Activated T-cell treated with anti-CD3 and anti-CD28 coated beads, Interleukin-2, amount 50 U/mL, for 72 hours (primary cell): ENCODE data around the gene MAP3K6. TPM values are rescaled to one million over a fixed set of nuclear protein-coding genes. Genes with fewer than 3 reads are reported as not detected.

ENCODE experiments used
- ATAC-seq, 2 donors: fragments of 150-1000 bp; cut with Tn5 transposase; replicated peaks in 1 of 2; 2 replicates each; pipeline ENCODE4 v1.10.0; 2021; ENCODE audit warnings: moderate library complexity in 2 of 2, mild to moderate bottlenecking in 1 of 2
- DNase-seq, 2 donors: peaks; one replicate each; pipeline ENCODE4 v3.0.0; 2021 to 2022; ENCODE audit warnings: mixed read lengths in 1 of 2
- H3K27ac Mint-ChIP-seq: one replicate; pipeline ENCODE4 v1.8.0; 2022; ENCODE audit warnings: mild to moderate bottlenecking, moderate library complexity, mixed read lengths
- H3K27me3 Mint-ChIP-seq: one replicate; pipeline ENCODE4 v1.8.0; 2022; ENCODE audit warnings: low read depth, mixed read lengths
- H3K36me3 Mint-ChIP-seq, 2 donors: one replicate each; pipeline ENCODE4 v1.8.0; 2022; ENCODE audit warnings: mixed read lengths in 2 of 2, mild to moderate bottlenecking in 1 of 2; ENCODE audit not compliant: insufficient read depth in 2 of 2
- H3K4me1 Mint-ChIP-seq: one replicate; pipeline ENCODE4 v1.8.0; 2022; ENCODE audit warnings: low read depth, mixed read lengths
- H3K4me3 Mint-ChIP-seq, 2 donors: one replicate each; pipeline ENCODE4 v1.8.0; 2022; ENCODE audit warnings: mild to moderate bottlenecking in 2 of 2, mixed read lengths in 2 of 2, moderate library complexity in 2 of 2
- H3K9me3 Mint-ChIP-seq, 2 donors: one replicate each; pipeline ENCODE4 v1.8.0; 2022; ENCODE audit warnings: mixed read lengths in 2 of 2
- total RNA-seq, 2 donors: library from RNA; stranded (reverse); gene quantifications; one replicate each; pipeline ENCODE4 v1.2.3, GENCODE V29; 2022

Gene MAP3K6
- total RNA-seq, 2 donors from 2014 or later: 8.3 to 10.4 TPM

- Mint-ChIP-seq H3K4me1 (peaks cover 6% of the 10 kb centered on the region), H3K4me3 (no peak overlapping the region), H3K27ac (no peak overlapping the region), H3K36me3 (no peaks in the 10 kb centered on the region), H3K9me3 (no peaks in the 10 kb centered on the region), H3K27me3 (no peaks in the 10 kb centered on the region)
- ATAC-seq (no peak), DNase-seq (no peak)
These were observed 15.1 kb downstream of the MAP3K6 start for GRCh38 chr1:27351541-27352107.

GRCh38 chr1:27350663-27351540, 15.9 kb downstream of the MAP3K6 start:
- H3K4me3 Mint-ChIP-seq: no peak overlapping the region

GRCh38 chr1:27349784-27350662, 16.7 kb downstream of the MAP3K6 start:
- H3K9me3 Mint-ChIP-seq: no peaks in the 10 kb centered on the region
- H3K36me3 Mint-ChIP-seq: peaks cover 0 to 4% of the 10 kb centered on the region in 2 donors
- DNase-seq (peak in 1 of 2 donors; percentile 22), ATAC-seq (peak; percentile 46 to 58)
- no peak overlapping the region for H3K27ac Mint-ChIP-seq
- peaks cover 8% of the 10 kb centered on the region for H3K4me1 Mint-ChIP-seq
- no peak overlapping the region for H3K4me3 Mint-ChIP-seq
- H3K27me3 Mint-ChIP-seq: no peaks in the 10 kb centered on the region

More at GRCh38 chr1:27350663-27351540, 15.9 kb downstream of the MAP3K6 start:
- DNase-seq (no peak), ATAC-seq (no peak)
- H3K4me1 Mint-ChIP-seq: peaks cover 6% of the 10 kb centered on the region
- no peaks in the 10 kb centered on the region for H3K9me3 Mint-ChIP-seq
- H3K27ac Mint-ChIP-seq: no peak overlapping the region
- peaks cover 0 to 4% of the 10 kb centered on the region in 2 donors for H3K36me3 Mint-ChIP-seq
- H3K27me3 Mint-ChIP-seq: no peaks in the 10 kb centered on the region

GRCh38 chr1:27348861-27349783, 17.6 kb downstream of the MAP3K6 start:
- peaks cover 13% of the 10 kb centered on the region for H3K4me1 Mint-ChIP-seq
- ATAC-seq: peak; percentile 77 to 84
- H3K27me3 Mint-ChIP-seq: no peaks in the 10 kb centered on the region
- H3K36me3 Mint-ChIP-seq: peaks cover 0 to 4% of the 10 kb centered on the region in 2 donors
- peak overlapping the region; percentile 56 to 68 for H3K4me3 Mint-ChIP-seq
- DNase-seq: peak; percentile 49 to 58
- H3K27ac Mint-ChIP-seq: no peak overlapping the region
- H3K9me3 Mint-ChIP-seq: no peaks in the 10 kb centered on the region

- ATAC-seq (no peak), DNase-seq (no peak)
- H3K27me3 Mint-ChIP-seq: no peaks in the 10 kb centered on the region
- peaks cover 6% of the 10 kb centered on the region in 2 donors for H3K36me3 Mint-ChIP-seq
- H3K4me3 Mint-ChIP-seq: no peak overlapping the region
- peaks cover 27% of the 10 kb centered on the region for H3K4me1 Mint-ChIP-seq
- H3K9me3 Mint-ChIP-seq: no peaks in the 10 kb centered on the region
- H3K27ac Mint-ChIP-seq: no peak overlapping the region
These were observed 19.7 kb downstream of the MAP3K6 start for GRCh38 chr1:27346991-27347624.

GRCh38 chr1:27346357-27346756, 20.4 kb downstream of the MAP3K6 start:
- H3K27me3 Mint-ChIP-seq: no peaks in the 10 kb centered on the region
- no peak for DNase-seq
- H3K9me3 Mint-ChIP-seq: no peaks in the 10 kb centered on the region
- no peak for ATAC-seq
- H3K36me3 Mint-ChIP-seq: peaks cover 6 to 7% of the 10 kb centered on the region in 2 donors
- H3K27ac Mint-ChIP-seq: no peak overlapping the region
- no peak overlapping the region for H3K4me3 Mint-ChIP-seq
- H3K4me1 Mint-ChIP-seq: peaks cover 35% of the 10 kb centered on the region

GRCh38 chr1:27345272-27345671, 21.5 kb downstream of the MAP3K6 start:
- Mint-ChIP-seq H3K27ac (no peak overlapping the region), H3K36me3 (peaks cover 6 to 7% of the 10 kb centered on the region in 2 donors)

GRCh38 chr1:27343639-27344025, 23.1 kb downstream of the MAP3K6 start:
- no peak for ATAC-seq
- H3K27me3 Mint-ChIP-seq: no peaks in the 10 kb centered on the region
- peak overlapping the region; percentile 77 to 87 for H3K4me3 Mint-ChIP-seq
- peaks cover 51% of the 10 kb centered on the region for H3K4me1 Mint-ChIP-seq
- peak overlapping the region; percentile 36 for H3K27ac Mint-ChIP-seq
- H3K9me3 Mint-ChIP-seq: no peaks in the 10 kb centered on the region
- H3K36me3 Mint-ChIP-seq: peaks cover 7 to 8% of the 10 kb centered on the region in 2 donors
- no peak for DNase-seq

More at GRCh38 chr1:27345272-27345671, 21.5 kb downstream of the MAP3K6 start:
- ATAC-seq (no peak), DNase-seq (no peak)
- Mint-ChIP-seq H3K4me1 (peaks cover 46% of the 10 kb centered on the region), H3K9me3 (no peaks in the 10 kb centered on the region), H3K27me3 (no peaks in the 10 kb centered on the region), H3K4me3 (no peak overlapping the region)

GRCh38 chr1:27342778-27343638, 23.8 kb downstream of the MAP3K6 start:
- Mint-ChIP-seq H3K4me1 (peaks cover 50% of the 10 kb centered on the region), H3K27ac (peak overlapping the region; percentile 36), H3K9me3 (no peaks in the 10 kb centered on the region), H3K36me3 (peaks cover 7 to 8% of the 10 kb centered on the region in 2 donors), H3K4me3 (peak overlapping the region; percentile 77 to 87), H3K27me3 (no peaks in the 10 kb centered on the region)
- ATAC-seq (peak; percentile 60 to 67), DNase-seq (peak; percentile 69 to 78)

GRCh38 chr1:27342391-27342777, 24.4 kb downstream of the MAP3K6 start:
- Mint-ChIP-seq H3K4me1 (peaks cover 50% of the 10 kb centered on the region), H3K36me3 (peaks cover 7 to 8% of the 10 kb centered on the region in 2 donors), H3K27ac (peak overlapping the region; percentile 36), H3K27me3 (no peaks in the 10 kb centered on the region), H3K4me3 (peak overlapping the region; percentile 77 to 87), H3K9me3 (no peaks in the 10 kb centered on the region)
- peak; percentile 55 to 62 for ATAC-seq
- DNase-seq: peak; percentile 37 to 53
